ENCODE results near the gene FEM1A. TPM values are rescaled to one million over a fixed set of nuclear protein-coding genes. Genes with fewer than 3 reads are reported as not detected.

The FEM1A gene
- total and polyA plus RNA-seq, 4 experiments from 2014 or later = 1.3 to 16.7 (median 9.9) TPM

DNA sequence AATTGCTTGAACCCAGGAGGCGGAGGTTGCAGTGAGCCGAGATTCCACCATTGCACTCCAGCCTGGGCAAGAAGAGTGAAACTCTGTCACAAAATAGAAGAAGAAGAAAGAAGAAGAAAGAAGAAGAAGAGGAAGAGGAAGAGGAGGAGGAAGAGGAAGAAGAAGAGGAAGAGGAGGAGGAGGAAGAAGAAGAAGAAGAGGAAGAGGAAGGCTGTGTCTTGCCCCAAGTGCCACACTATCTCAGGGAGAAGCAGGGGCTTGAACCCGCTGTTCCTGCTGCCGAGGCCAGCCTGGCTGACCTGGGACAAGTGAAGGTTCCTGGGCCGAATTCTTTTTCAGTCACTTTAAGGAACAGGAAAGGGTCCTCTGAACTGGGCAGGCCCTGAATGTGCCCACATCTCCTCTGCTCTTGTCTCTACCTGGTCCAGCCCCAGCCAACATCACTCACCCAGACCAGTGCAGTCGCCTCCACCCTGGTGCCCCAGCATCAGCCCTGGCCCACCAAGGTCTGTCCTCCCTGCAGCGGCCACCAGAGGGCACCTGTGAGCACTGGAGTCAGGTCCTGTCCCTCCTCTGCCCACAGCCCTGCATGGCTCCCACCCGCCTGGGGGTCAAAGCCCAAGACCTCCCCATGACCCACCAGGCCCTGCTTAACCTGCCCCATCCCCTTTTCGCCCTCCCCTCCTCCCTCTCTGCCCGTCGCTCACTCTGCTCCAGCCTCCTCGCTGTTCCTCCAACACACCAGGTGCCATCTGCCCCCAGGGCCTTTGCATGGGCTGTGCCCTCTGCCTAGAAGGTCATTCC lies 20.0 kb downstream of the FEM1A start:
- CTCF ChIA-PET (ENCODE audit: partially characterized antibody) = interaction anchor here (0.6 to 12.3 kb wide), 14 partner anchors 15 to 222 kb away, joined by 3 to 396 read pairs (median 8); partner anchors contain the start of genes KDM4B, PLIN3 and TICAM1
- no peaks in the 10 kb centered on the region for H3K27me3 Mint-ChIP-seq

DNA sequence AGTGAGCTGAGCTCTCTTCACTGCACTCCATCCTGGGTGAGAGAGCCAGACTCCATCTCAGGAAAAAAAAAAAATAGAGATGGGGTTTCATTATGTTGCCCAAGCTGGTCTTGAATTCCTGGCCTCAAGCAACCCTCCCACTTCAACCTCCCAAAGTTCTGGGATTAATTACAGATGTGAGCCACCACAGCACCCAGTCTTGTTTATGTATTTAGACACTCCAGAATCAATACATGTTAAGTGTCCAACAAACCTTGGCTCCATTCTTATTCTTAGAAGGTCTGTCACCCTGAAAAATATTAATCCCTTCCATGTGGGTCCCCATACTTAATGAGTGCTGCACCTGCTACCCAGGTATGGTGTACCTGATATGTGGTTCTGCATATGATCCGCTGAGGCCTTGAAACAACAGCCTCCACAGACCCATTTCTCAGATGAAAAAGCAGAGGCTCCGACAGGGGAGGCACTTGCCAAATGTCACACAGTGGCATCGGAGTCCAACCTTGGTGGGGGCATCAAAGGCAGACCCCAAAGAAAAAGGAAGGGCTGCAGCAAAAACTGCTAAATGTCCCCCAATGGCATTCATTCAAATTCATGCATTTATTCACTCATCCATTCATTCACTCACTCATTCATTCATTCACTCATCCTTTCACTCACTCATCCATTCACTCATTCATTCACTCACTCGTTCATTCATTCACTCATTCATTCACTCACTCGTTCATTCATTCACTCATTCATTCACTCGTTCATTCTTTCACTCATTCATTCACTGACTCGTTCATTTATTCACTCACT lies 23.3 kb downstream of the FEM1A start:
- CTCF ChIA-PET (ENCODE audit: partially characterized antibody) = interaction anchor here (2.1 to 12.3 kb wide), 4 partner anchors 10 to 37 kb away, joined by 7 to 396 read pairs (median 74); partner anchors contain the start of genes FEM1A and TICAM1
- DNase-seq = no peak
- H3K27me3 ChIP-seq (ENCODE audit: insufficient read depth, low read length) = no peaks in the 10 kb centered on the region
- intact Hi-C loops (cut with micrococcal nuclease) = loop anchor here (1.0 kb wide), 1 partner anchor 24 kb away; the partner anchor contains the start of gene FEM1A
- peak overlapping the region in 3 of 8 donors; percentile 78 to 85 (median 78) for H3K4me3 Mint-ChIP-seq
- H3K27ac Mint-ChIP-seq = peak overlapping the region in 4 of 7 donors; percentile 66 to 94 (median 92)
- no peak overlapping the region for H3K4me3 ChIP-seq (ENCODE audit: low read length in 2 of 2)
- POLR2A ChIA-PET (ENCODE audit: partially characterized antibody) = no interaction called here
- H3K4me1 ChIP-seq (ENCODE audit: insufficient read depth, low read length) = peaks cover 8% of the 10 kb centered on the region
- peaks cover 0 to 1% (median 0%) of the 10 kb centered on the region in 8 donors for H3K9me3 Mint-ChIP-seq
- H3K36me3 Mint-ChIP-seq = peaks cover 7 to 20% of the 10 kb centered on the region in 2 donors
- peaks cover 9 to 22% (median 13%) of the 10 kb centered on the region in 4 donors for H3K4me1 Mint-ChIP-seq
- no peaks in the 10 kb centered on the region for H3K27me3 Mint-ChIP-seq
- H3K36me3 ChIP-seq (ENCODE audit: insufficient read depth, low read length) = peaks cover 4% of the 10 kb centered on the region
- no peaks in the 10 kb centered on the region for H3K9me3 ChIP-seq (ENCODE audit: control insufficient read depth in 1 of 2, low read length in 2 of 2)
- H3K27ac ChIP-seq (ENCODE audit: low read depth, low read length) = no peak overlapping the region

More for the DNA sequence above, 20.0 kb downstream of the FEM1A start:
- Histone ChIP-seq H3K4me3 (ENCODE audit: low read length in 2 of 2) (no peak overlapping the region), H3K36me3 (ENCODE audit: insufficient read depth, low read length) (peaks cover 1% of the 10 kb centered on the region), H3K4me1 (ENCODE audit: insufficient read depth, low read length) (peaks cover 8% of the 10 kb centered on the region), H3K27ac (ENCODE audit: low read depth, low read length) (no peak overlapping the region), H3K27me3 (ENCODE audit: insufficient read depth, low read length) (no peaks in the 10 kb centered on the region), H3K9me3 (ENCODE audit: control insufficient read depth in 1 of 2, low read length in 2 of 2) (no peaks in the 10 kb centered on the region)
- Mint-ChIP-seq H3K36me3 (peaks cover 2 to 3% of the 10 kb centered on the region in 2 donors), H3K4me1 (peaks cover 12 to 25% (median 14%) of the 10 kb centered on the region in 4 donors), H3K27ac (peak overlapping the region in 3 of 7 donors; percentile 25 to 83 (median 57)), H3K4me3 (peak overlapping the region in 2 of 8 donors; percentile 3 to 20), H3K9me3 (peaks cover 0 to 1% (median 0%) of the 10 kb centered on the region in 8 donors)
- DNase-seq = peak; percentile 74 to 84 (median 77)
- POLR2A ChIA-PET (ENCODE audit: partially characterized antibody) = interaction anchor here (1.5 to 1.6 kb wide), 2 partner anchors 40 to 100 kb away, joined by 3 to 6 read pairs; no protein-coding TSS in a partner anchor
- intact Hi-C loops (cut with micrococcal nuclease) = loop anchor here (1.0 kb wide), 2 partner anchors 20 to 100 kb away; partner anchors contain the start of gene TICAM1

DNA sequence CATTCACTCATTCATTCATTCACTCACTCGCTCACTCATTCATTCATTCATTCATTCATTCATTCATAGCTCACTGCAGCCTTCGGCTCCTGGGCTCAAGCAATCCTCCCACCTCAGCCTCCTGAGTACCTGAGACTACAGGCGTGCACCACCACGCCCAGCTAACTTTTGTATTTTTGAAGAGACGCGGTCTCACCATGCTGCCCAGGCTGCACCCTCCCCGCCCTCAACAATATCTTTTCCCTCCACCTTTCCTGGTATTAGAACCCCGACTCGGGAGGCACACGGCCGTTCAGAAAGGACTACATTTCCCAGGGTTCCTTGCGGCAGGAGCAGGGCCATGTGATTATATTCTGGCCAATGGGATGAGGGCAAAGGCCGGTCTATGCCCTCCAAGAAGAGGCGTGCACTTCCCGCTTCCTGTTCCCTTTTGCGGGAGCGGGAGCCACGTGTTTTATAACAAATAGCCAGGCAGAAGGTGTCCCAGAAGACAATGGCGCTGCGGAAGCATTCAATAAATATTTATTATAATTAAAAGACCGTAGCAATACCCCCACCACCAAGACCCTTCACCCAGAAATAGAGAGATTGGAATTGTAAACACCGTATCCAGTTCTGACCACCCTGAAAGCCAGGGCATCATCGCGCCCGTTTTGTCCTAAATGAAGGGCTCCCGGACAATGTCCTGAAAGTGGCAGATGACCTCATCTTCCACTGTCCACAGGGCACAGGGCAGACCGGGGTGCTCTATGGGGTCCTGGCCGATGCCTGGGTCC lies 24.1 kb downstream of the FEM1A start:
- POLR2A ChIA-PET (ENCODE audit: partially characterized antibody) = interaction anchor here (1.0 to 1.1 kb wide), 2 partner anchors 16 to 96 kb away, joined by 3 to 4 read pairs; partner anchors contain the start of gene TICAM1
- peak; percentile 60 to 76 (median 68) for DNase-seq
- H3K27me3 Mint-ChIP-seq = no peaks in the 10 kb centered on the region
- H3K27ac Mint-ChIP-seq = peak overlapping the region; percentile 43 to 94 (median 88)
- Histone ChIP-seq H3K36me3 (ENCODE audit: insufficient read depth, low read length) (peaks cover 4% of the 10 kb centered on the region), H3K27ac (ENCODE audit: low read depth, low read length) (no peak overlapping the region), H3K4me1 (ENCODE audit: insufficient read depth, low read length) (peaks cover 8% of the 10 kb centered on the region), H3K9me3 (ENCODE audit: control insufficient read depth in 1 of 2, low read length in 2 of 2) (no peaks in the 10 kb centered on the region), H3K27me3 (ENCODE audit: insufficient read depth, low read length) (no peaks in the 10 kb centered on the region), H3K4me3 (ENCODE audit: low read length in 2 of 2) (peak overlapping the region in 1 of 2 donors; percentile 16)
- H3K4me1 Mint-ChIP-seq = peaks cover 9 to 21% (median 13%) of the 10 kb centered on the region in 4 donors
- H3K9me3 Mint-ChIP-seq = peaks cover 0 to 1% (median 0%) of the 10 kb centered on the region in 8 donors
- CTCF ChIA-PET (ENCODE audit: partially characterized antibody) = interaction anchor here (2.1 kb wide), 1 partner anchor 25 kb away, joined by 9 read pairs; the partner anchor contains the start of gene FEM1A
- H3K36me3 Mint-ChIP-seq = peaks cover 7 to 22% of the 10 kb centered on the region in 2 donors
- intact Hi-C loops (cut with micrococcal nuclease) = loop anchor here (1.0 kb wide), 1 partner anchor 24 kb away; the partner anchor contains the start of gene FEM1A
- H3K4me3 Mint-ChIP-seq = peak overlapping the region; percentile 55 to 85 (median 80)

DNA sequence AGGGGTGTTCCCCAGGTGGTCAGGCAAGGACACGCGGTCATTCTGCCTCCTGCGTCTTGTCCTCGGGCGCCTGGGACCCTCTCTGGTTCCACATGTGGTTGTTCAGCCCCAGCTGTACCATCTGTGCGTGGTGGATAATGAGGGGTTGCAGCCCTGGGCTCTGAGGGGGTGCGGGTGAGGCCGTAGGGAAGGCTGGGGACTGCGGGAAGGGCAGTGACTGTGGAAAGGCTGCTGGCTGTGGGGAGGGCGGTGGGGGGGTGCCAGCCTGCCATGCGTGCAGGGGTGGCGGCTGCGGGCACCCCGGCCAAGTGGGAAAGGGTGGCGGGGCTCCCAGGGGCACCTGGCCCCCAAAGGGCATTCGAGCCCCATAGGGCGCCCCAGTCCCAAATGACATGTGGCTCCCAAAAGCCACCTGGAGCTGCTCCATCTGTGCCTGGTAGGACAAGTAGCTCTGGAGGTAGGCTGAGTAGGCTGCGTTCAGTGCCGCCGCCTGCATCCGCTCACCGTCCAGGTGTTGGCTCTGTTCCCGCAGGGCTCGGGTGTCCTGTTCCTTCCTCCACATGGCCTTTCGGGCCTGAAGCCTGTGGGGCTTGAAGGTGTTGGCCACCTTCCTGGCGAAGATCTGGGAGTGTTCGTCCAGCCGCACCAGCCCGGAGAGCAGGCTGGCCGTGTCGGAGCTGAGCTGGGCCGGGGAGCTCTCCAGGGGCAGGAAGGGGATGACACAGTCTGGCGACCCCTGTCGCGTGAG lies 24.8 kb downstream of the FEM1A start:
- Histone ChIP-seq H3K36me3 (ENCODE audit: insufficient read depth, low read length) (peaks cover 4% of the 10 kb centered on the region), H3K9me3 (ENCODE audit: control insufficient read depth in 1 of 2, low read length in 2 of 2) (no peaks in the 10 kb centered on the region), H3K27ac (ENCODE audit: low read depth, low read length) (no peak overlapping the region), H3K4me1 (ENCODE audit: insufficient read depth, low read length) (peaks cover 8% of the 10 kb centered on the region), H3K4me3 (ENCODE audit: low read length in 2 of 2) (peak overlapping the region in 1 of 2 donors; percentile 16), H3K27me3 (ENCODE audit: insufficient read depth, low read length) (no peaks in the 10 kb centered on the region)
- ChIA-PET POLR2A (ENCODE audit: partially characterized antibody) (interaction anchor here (1.0 to 1.1 kb wide), 2 partner anchors 15 to 96 kb away, joined by 3 to 4 read pairs; partner anchors contain the start of gene TICAM1), CTCF (ENCODE audit: partially characterized antibody) (interaction anchor here (1.3 to 3.1 kb wide), 2 partner anchors 14 to 35 kb away, joined by 3 to 10 read pairs; no protein-coding TSS in a partner anchor)
- peak overlapping the region in 1 of 7 donors; percentile 13 for H3K27ac Mint-ChIP-seq
- H3K9me3 Mint-ChIP-seq = peaks cover 0 to 1% (median 0%) of the 10 kb centered on the region in 8 donors
- intact Hi-C loops (cut with micrococcal nuclease) = no loop called here
- peaks cover 10 to 24% of the 10 kb centered on the region in 2 donors for H3K36me3 Mint-ChIP-seq
- no peaks in the 10 kb centered on the region for H3K27me3 Mint-ChIP-seq
- peaks cover 11 to 20% (median 14%) of the 10 kb centered on the region in 4 donors for H3K4me1 Mint-ChIP-seq
- DNase-seq = no peak
- H3K4me3 Mint-ChIP-seq = no peak overlapping the region

DNA sequence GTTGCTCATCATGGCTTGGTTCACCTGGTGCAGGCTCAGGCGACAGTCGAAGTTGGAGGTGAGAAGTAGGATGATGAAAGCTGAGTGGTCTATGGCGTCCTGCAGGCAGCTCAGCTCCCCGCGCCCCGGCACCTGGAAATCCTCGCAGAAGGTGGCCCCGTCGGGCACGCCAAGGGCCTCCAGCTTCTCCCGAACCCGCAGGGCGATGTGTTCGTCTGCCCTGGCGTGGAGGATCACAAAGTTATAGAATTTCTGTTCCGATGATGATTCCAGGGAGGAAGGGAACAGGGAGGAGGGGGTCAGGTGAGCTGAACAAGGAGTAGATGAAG lies 25.4 kb downstream of the FEM1A start:
- Histone ChIP-seq H3K9me3 (ENCODE audit: control insufficient read depth in 1 of 2, low read length in 2 of 2) (no peaks in the 10 kb centered on the region), H3K4me1 (ENCODE audit: insufficient read depth, low read length) (peaks cover 8% of the 10 kb centered on the region), H3K27me3 (ENCODE audit: insufficient read depth, low read length) (no peaks in the 10 kb centered on the region), H3K4me3 (ENCODE audit: low read length in 2 of 2) (no peak overlapping the region), H3K36me3 (ENCODE audit: insufficient read depth, low read length) (peaks cover 4% of the 10 kb centered on the region), H3K27ac (ENCODE audit: low read depth, low read length) (no peak overlapping the region)
- Mint-ChIP-seq H3K27me3 (no peaks in the 10 kb centered on the region), H3K4me3 (no peak overlapping the region), H3K27ac (peak overlapping the region in 1 of 7 donors; percentile 13), H3K36me3 (peaks cover 12 to 24% of the 10 kb centered on the region in 2 donors), H3K4me1 (peaks cover 8 to 15% (median 13%) of the 10 kb centered on the region in 4 donors), H3K9me3 (peaks cover 0 to 1% (median 0%) of the 10 kb centered on the region in 8 donors)
- ChIA-PET POLR2A (ENCODE audit: partially characterized antibody) (interaction anchor here (1.0 to 1.1 kb wide), 2 partner anchors 15 to 95 kb away, joined by 3 to 4 read pairs; partner anchors contain the start of gene TICAM1), CTCF (ENCODE audit: partially characterized antibody) (interaction anchor here (1.2 to 3.1 kb wide), 3 partner anchors 14 to 37 kb away, joined by 3 to 10 read pairs (median 6); no protein-coding TSS in a partner anchor)
- no peak for DNase-seq
- intact Hi-C loops (cut with micrococcal nuclease) = no loop called here
